Measurements from ENCODE around the gene NPIPB5.
"Not testable (repeated sequence)": the region's sequence is repeated elsewhere in the genome, so short reads cannot be mapped to it uniquely, and the experiment has no call there.

The NPIPB5 gene

GRCh38 chr16:22510591-22510990 is at the start of gene NPIPB5:
NPIPB5 (plus strand) TSS chr16:22510891; CDS start chr16:22513802, 2,911 bp downstream.
- TF ChIP-seq GATA2, GATA3 (IDR thresholded peaks at IDR 0.05; ENCODE audit: low read depth, low read length): not testable (repeated sequence)
